Esophagus squamous epithelium (tissue), 5 donors: Measurements from ENCODE around the gene TMEM63C. TPM values are rescaled to one million over a fixed set of nuclear protein-coding genes. Genes with fewer than 3 reads are reported as not detected.

Experiments
- DNase-seq: peaks from one replicate; lab custom pipeline; 2025; lab: John Stamatoyannopoulos, UW
- H3K27ac ChIP-seq, 4 donors: fragments of 200-600 bp; sonication (generic); one replicate each; pipeline ENCODE4 v1.5.1; 2016 to 2019; ENCODE audit warnings: mild to moderate bottlenecking in 1 of 4
- H3K27me3 ChIP-seq, 4 donors: fragments of 200-600 bp; sonication (generic); 1 replicate in 3 of 4; 2 replicates in 1 of 4; pipeline versions ENCODE4 v1.5.1 to v1.6.0; 2017 to 2021; ENCODE audit warnings: antibody characterized with exemption in 1 of 4
- H3K36me3 ChIP-seq, 3 donors: fragments of 200-600 bp; sonication (generic); one replicate each; pipeline ENCODE4 v1.5.1; 2016 to 2019
- H3K4me1 ChIP-seq, 3 donors: fragments of 200-600 bp; sonication (generic); one replicate each; pipeline ENCODE4 v1.5.1; 2017 to 2019
- H3K4me3 ChIP-seq, 4 donors: fragments of 200-600 bp; sonication (generic); 1 replicate in 3 of 4; 2 replicates in 1 of 4; pipeline ENCODE4 v1.5.1; 2016 to 2019; ENCODE audit warnings: mild to moderate bottlenecking in 2 of 4, moderate library complexity in 1 of 4
- H3K9me3 ChIP-seq, 3 donors: fragments of 200-600 bp; sonication (generic); one replicate each; pipeline ENCODE4 v1.5.1; 2016 to 2019
- CTCF ChIP-seq, 6 experiments: fragments of 450-650 bp in 4 of 6; fragments of 200-600 bp in 2 of 6; sonication (generic) in 2 of 6; IDR thresholded peaks; one replicate each; pipeline ENCODE4 v1.5.1; 2016 to 2019; ENCODE audit warnings: antibody characterized with exemption in 6 of 6, mild to moderate bottlenecking in 4 of 6, moderate library complexity in 4 of 6
- POLR2A ChIP-seq, 4 donors: fragments of 450-650 bp; IDR thresholded peaks; one replicate each; pipeline ENCODE4 v1.6.1; 2017; ENCODE audit warnings: antibody characterized with exemption in 4 of 4, mild to moderate bottlenecking in 4 of 4, moderate library complexity in 3 of 4
- WGBS, 2 donors: methylation state at CpG; one replicate each; pipeline ENCODE4 v1.1.5; 2018; 5-methylcytosine and 5-hydroxymethylcytosine counted together
- intact Hi-C: fragments of 100-400 bp; cut with DNase I; formaldehyde crosslinking; loops from one replicate; pipeline ENCODE4 v1.15.0; 2022
- total RNA-seq, 4 donors: library from RNA; depleted of rRNA; stranded (reverse); fragments of >200 nt; gene quantifications; one replicate each; pipeline ENCODE4 v1.1.0, GENCODE V29; 2016
- donor health status: DM: yes; HTN: yes; CAD: no.

TMEM63C gene
- total RNA-seq, 4 donors from 2014 or later: 5.2 to 18.6 (median 9.8) TPM

- Histone ChIP-seq H3K9me3 (no peaks in the 10 kb centered on the region), H3K36me3 (peaks cover 5 to 91% (median 17%) of the 10 kb centered on the region in 3 donors), H3K4me1 (no peaks in the 10 kb centered on the region), H3K27me3 (no peaks in the 10 kb centered on the region), H3K27ac (no peak overlapping the region), H3K4me3 (no peak overlapping the region)
- TF ChIP-seq POLR2A (IDR thresholded peaks at IDR 0.05): no peak
- no peak for TF ChIP-seq CTCF (IDR thresholded peaks at IDR 0.05)
- 83% methylated on average over 4 of the region's 4 CpGs; no CpG with 5 or more reads in 1 of the 2 donors for WGBS, 2 donors
- no peak for DNase-seq
- intact Hi-C loops: no loop called here
Observed at GRCh38 chr14:77284066-77284465, 102.5 kb downstream of the TMEM63C start.

GRCh38 chr14:77284466-77284865, 102.9 kb downstream of the TMEM63C start:
- Histone ChIP-seq H3K27ac (no peak overlapping the region), H3K4me1 (no peaks in the 10 kb centered on the region), H3K9me3 (no peaks in the 10 kb centered on the region), H3K27me3 (no peaks in the 10 kb centered on the region), H3K4me3 (no peak overlapping the region), H3K36me3 (peaks cover 5 to 91% (median 13%) of the 10 kb centered on the region in 3 donors)
- intact Hi-C loops: no loop called here
- DNase-seq: no peak
- TF ChIP-seq CTCF (IDR thresholded peaks at IDR 0.05) (no peak), POLR2A (IDR thresholded peaks at IDR 0.05) (no peak)
- WGBS, 2 donors: 89 to 92% methylated on average over 5 of the region's 5 CpGs

- no peaks in the 10 kb centered on the region for H3K9me3 ChIP-seq
- peaks cover 5 to 91% (median 10%) of the 10 kb centered on the region in 3 donors for H3K36me3 ChIP-seq
- no peak for TF ChIP-seq CTCF (IDR thresholded peaks at IDR 0.05)
- no peak for TF ChIP-seq POLR2A (IDR thresholded peaks at IDR 0.05)
- intact Hi-C loops: no loop called here
- no peak overlapping the region for H3K4me3 ChIP-seq
- no peak overlapping the region for H3K27ac ChIP-seq
- DNase-seq: no peak
- no peaks in the 10 kb centered on the region for H3K27me3 ChIP-seq
- 89 to 96% methylated on average over 4 to 5 of the region's 5 CpGs for WGBS, 2 donors
- no peaks in the 10 kb centered on the region for H3K4me1 ChIP-seq
Observed at GRCh38 chr14:77286576-77286975, 105.0 kb downstream of the TMEM63C start.

- H3K27ac ChIP-seq: no peak overlapping the region
- intact Hi-C loops: no loop called here
- no peaks in the 10 kb centered on the region for H3K9me3 ChIP-seq
- no peaks in the 10 kb centered on the region for H3K4me1 ChIP-seq
- no peak overlapping the region for H3K4me3 ChIP-seq
- WGBS, 2 donors: 67 to 90% methylated on average over 3 to 4 of the region's 4 CpGs
- H3K36me3 ChIP-seq: peaks cover 3 to 73% (median 5%) of the 10 kb centered on the region in 3 donors
- no peaks in the 10 kb centered on the region for H3K27me3 ChIP-seq
- no peak for DNase-seq
- TF ChIP-seq POLR2A (IDR thresholded peaks at IDR 0.05) (no peak), CTCF (IDR thresholded peaks at IDR 0.05) (no peak)
Observed at GRCh38 chr14:77290705-77291104, 109.1 kb downstream of the TMEM63C start.

- TF ChIP-seq POLR2A (IDR thresholded peaks at IDR 0.05) (no peak), CTCF (IDR thresholded peaks at IDR 0.05) (no peak)
- Histone ChIP-seq H3K4me1 (peaks cover 0 to 1% (median 0%) of the 10 kb centered on the region in 3 donors), H3K27me3 (no peaks in the 10 kb centered on the region), H3K9me3 (no peaks in the 10 kb centered on the region), H3K27ac (no peak overlapping the region), H3K4me3 (no peak overlapping the region), H3K36me3 (peaks cover 0 to 71% (median 14%) of the 10 kb centered on the region in 3 donors)
- intact Hi-C loops: no loop called here
- no peak for DNase-seq
- 78 to 90% methylated on average over 9 of the region's 13 CpGs for WGBS, 2 donors
Observed at GRCh38 chr14:77296155-77296554, 114.6 kb downstream of the TMEM63C start.
